Mesothelial cell of epicardium (in vitro differentiated cells): ENCODE data around the gene OR10J1. TPM values are rescaled to one million over a fixed set of nuclear protein-coding genes. Genes with fewer than 3 reads are reported as not detected.

ENCODE experiments used
- total RNA-seq: library from RNA; stranded (reverse); gene quantifications from 3 replicates; pipeline ENCODE4 v1.2.1, GENCODE V29; 2021

OR10J1 gene
- total RNA-seq, 1 donor from 2014 or later: not detected

Other genes with a start within 250 kb of the OR10J1 start
- 0.34 to 0.53 TPM (median 0.38 TPM) in 3 replicates for gene ACKR1, start 234.8 kb upstream of the OR10J1 start, total RNA-seq
- gene FCER1A, start 137.4 kb upstream of the OR10J1 start, total RNA-seq: not detected in 3 replicates
- not detected in 3 replicates for gene OR10J4, start 7.5 kb upstream of the OR10J1 start, total RNA-seq
- not detected in 3 replicates for gene OR10J5, start 96.3 kb downstream of the OR10J1 start, total RNA-seq
- not detected in 3 replicates for gene APCS, start 148.1 kb downstream of the OR10J1 start, total RNA-seq